GM21360 (cell line): ENCODE measurements around the gene ZNF423.

Experiments
- ATAC-seq: cut with Tn5 transposase; IDR thresholded peaks from one replicate; pipeline ENCODE4 v1.9.1; 2021; ENCODE audit warnings: mild to moderate bottlenecking, moderate library complexity; ENCODE audit not compliant: unreplicated experiment

Gene ZNF423

GRCh38 chr16:49489686-49490320 lies 366.1 kb downstream of the ZNF423 start:
- no peak for ATAC-seq

DNA sequence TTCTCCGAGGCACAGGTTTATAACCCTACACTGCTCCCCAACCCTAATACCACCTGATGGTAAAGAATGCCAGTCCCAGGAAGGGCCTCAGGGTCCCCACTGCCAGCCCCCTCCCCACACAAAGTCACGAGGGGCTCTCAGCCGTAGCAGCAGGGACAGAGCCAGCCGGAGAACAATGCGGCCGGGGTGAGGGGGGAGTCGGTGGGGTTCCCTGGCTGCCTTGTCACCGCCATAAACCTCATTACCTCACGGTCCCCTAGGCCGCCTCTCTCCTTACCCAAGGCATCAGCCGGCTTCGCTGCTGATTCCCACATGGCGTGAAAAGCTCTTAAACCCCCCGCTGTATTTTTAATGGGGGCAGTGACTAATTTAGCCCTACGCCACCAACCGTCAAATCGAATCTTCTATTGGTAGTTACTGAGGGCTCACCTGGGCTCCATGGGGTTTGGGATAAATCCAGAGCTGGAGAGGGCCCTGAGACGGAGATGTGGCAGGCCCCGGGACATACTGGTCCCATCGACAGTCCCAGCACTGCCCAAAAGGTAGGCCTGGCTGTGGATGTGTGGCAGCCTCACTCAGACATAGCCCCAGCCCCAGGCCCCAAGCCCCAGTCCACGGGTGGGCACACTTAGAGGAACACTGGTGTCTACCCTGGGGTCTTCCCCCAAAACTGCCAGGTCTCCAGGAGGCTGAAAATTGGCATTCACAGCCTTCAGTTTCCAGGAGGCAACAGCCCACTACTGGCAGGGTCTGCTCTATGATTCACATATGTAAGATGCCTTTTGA lies 367.0 kb downstream of the ZNF423 start:
- ATAC-seq: no peak

DNA sequence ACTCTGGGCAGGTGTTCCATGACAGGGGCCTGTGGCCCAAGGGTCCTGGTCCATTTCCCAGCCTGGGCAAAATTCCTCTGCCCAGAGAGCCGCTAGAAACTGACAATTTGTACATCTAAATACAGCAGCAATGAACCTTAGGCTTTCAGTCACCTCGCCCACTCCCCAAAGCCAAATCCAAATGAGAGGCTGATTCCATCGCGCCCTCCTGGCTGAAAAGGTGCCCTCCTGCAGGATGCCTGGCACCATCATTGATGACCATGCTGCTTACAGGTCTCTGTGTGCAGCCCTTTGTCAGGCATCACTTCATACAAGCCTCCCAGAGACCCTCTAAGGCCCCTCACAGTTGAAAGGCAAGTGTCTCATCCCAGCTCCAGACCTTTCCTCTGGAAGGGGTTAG lies 367.6 kb downstream of the ZNF423 start:
- no peak for ATAC-seq

GRCh38 chr16:49487746-49488145 lies 368.2 kb downstream of the ZNF423 start:
- ATAC-seq: no peak

GRCh38 chr16:49486400-49486799 lies 369.5 kb downstream of the ZNF423 start:
- no peak for ATAC-seq

GRCh38 chr16:49485663-49486062 lies 370.2 kb downstream of the ZNF423 start:
- no peak for ATAC-seq

DNA sequence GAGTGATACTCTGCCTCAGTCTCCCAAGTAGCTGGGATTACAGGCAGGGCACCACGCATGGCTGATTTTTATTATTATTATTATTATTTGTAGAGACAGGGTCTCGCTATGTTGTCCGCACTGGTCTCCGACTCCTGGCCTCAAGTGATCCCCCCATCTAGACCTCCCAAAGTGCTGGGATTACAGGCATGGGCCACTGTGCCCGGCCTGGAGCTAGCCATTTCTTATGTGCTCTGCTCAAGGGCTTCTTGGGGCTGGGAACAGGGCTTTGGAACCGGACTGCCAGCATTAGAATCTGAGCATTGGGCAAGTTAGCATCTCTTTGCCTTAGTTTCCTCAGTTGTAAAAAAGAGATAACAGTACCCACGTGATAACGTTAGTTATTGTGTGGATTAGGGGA lies 371.0 kb downstream of the ZNF423 start:
- ATAC-seq: no peak

- ATAC-seq: peak; percentile 68
These were observed 371.5 kb downstream of the ZNF423 start for GRCh38 chr16:49484451-49484849.

DNA sequence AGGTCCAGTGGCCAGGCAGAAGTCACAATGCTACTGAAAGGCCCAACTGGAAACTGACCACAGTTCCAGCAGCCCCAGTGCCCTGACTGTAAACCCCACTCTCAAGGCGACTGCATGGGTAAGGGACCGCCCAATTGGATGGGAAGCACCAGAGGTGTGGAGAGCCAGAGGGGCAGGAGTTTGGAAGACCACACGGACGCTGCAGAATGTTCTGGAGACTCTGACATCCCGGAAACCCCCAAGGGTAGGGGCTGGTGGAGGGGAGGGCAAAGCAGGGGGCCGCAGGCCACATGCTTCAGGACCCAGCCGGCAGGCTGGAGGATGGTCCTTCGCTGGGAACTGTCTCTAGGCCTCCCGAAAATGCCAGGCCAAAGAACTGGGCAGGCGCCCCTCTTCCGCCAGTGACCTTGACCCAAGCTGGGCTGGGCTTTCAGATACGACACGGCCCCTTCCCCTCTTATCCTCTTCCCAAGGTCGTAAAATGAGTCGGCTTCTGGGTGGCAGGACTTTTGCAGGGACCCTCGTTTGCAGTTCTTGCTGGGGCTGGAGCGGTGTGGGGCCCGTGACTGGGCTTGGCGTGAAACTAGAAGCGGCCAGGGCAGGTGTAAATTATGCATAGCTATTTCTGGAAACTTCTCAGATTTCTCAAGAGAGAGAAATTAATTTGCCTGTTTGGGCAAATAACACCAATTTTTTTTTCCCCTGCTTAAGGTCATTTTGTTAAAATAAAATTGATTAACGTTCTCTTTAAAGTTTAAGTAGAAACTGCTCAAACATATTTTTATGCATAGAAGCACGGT lies 372.1 kb downstream of the ZNF423 start:
- no peak for ATAC-seq

GRCh38 chr16:49483251-49483650 lies 372.7 kb downstream of the ZNF423 start:
- ATAC-seq: no peak

DNA sequence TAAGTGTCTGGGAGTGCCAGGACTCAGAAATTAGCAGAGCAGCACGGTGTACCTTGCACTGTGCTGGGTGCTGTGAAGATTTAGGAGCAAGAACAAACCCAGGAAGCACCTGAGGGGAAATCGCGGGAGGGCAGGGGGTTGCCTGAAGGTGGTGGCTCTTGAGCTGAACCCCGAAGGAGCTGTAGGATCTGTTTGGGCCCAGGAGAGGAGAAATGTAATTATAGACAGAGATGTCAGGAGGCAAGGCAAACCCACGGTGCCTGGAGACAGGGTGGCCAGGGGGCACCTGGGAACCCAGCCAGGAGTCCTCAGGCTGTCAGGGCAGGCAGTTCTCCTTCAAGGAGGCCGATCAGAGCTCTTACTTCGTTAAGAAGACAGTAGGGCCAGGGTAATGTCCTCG lies 373.2 kb downstream of the ZNF423 start:
- no peak for ATAC-seq

DNA sequence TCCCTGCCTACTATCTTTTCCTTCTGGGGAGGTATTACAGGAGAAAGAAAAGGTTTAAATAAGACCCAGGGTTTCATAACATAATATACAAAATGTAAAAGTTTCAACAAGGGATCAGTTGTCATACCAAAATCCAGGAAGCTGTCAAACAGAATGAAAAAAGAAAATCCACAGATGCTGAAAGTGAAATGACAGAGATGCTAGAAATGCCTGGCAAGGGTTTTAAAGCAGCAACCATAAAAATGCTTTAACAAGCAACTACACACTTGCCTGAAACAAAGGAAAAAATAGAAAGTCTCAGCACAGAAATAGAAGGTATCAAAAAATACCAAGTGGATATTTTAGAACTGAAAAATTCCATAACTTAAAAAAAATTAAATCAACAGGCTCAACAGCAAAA lies 377.3 kb downstream of the ZNF423 start:
- no peak for ATAC-seq

GRCh38 chr16:49478107-49478506 lies 377.8 kb downstream of the ZNF423 start:
- ATAC-seq: no peak

- no peak for ATAC-seq
These were observed 378.5 kb downstream of the ZNF423 start for GRCh38 chr16:49477250-49477895.

DNA sequence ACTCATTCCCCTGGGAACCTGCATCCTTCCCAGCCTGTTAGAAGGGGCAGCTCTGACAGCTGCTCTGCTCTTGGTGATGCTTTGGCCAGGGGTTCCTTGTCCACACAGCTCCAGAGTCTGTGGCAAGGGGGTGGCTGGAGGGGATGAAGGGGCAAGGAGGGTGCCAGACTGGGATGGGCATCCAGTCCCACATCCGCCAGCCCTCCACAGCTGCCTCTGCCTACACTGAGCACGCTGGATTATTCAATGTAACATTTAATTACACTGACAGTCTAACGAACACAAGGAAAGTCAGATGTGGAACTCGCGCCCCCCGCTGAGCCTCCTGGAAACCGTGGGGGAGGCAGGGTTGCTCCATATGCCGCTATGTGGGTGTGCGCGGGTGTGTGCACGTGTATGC lies 381.2 kb downstream of the ZNF423 start:
- no peak for ATAC-seq

GRCh38 chr16:49473773-49474172 lies 382.1 kb downstream of the ZNF423 start:
- ATAC-seq: no peak

- no peak for ATAC-seq
These were observed 382.8 kb downstream of the ZNF423 start for GRCh38 chr16:49473131-49473530.

- ATAC-seq: no peak
These were observed 383.3 kb downstream of the ZNF423 start for GRCh38 chr16:49472598-49472997.

GRCh38 chr16:49471038-49471727 lies 384.7 kb downstream of the ZNF423 start:
- no peak for ATAC-seq

DNA sequence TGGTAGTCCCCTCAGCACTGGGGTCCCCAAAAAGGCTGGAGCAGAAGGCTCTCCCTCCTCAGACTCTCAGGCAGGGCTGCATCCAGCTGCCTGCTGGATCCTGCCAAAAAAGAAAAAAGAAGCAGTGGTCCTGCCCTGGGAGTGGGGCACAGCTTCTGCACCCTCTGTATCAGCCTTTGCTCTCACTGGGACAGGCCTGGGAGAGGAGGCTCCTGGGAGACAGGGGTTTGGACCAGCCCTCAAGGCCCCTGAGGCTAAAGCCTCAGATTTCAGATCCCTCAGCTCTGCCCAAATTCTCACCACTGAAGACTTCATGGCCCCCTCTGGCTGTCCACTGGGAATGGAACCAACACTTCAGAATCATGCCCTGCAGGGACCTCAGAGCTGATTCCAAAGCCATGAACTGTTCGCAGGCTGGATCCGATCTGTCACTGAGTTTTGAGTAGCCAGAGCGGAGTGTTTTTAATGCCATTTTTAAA lies 385.4 kb downstream of the ZNF423 start:
- no peak for ATAC-seq
